ENCODE measurements around the gene PDCD2L. TPM values are rescaled to one million over a fixed set of nuclear protein-coding genes. Genes with fewer than 3 reads are reported as not detected.

The PDCD2L gene
- total and polyA plus RNA-seq, 9 of the 15 experiments (the other 6 are each of a cell fraction or from before 2014, with no cell fraction given) = 12.1 to 68.5 (median 56.3) TPM

- Histone ChIP-seq H3K4me1 (replicated peaks in 1 of 2; ENCODE audit: control insufficient read depth in 2 of 2, insufficient read depth in 2 of 2, low read length in 2 of 2) (peaks cover 26 to 30% of the 10 kb centered on the region in 2 experiments), H3K9me1 (ENCODE audit: control insufficient read depth, insufficient read depth, low read length) (peaks cover 3% of the 10 kb centered on the region), H2AFZ (ENCODE audit: low read depth, low read length) (no peak overlapping the region), H3K27ac (ENCODE audit: extremely low read depth, low read depth, low read length) (no peak overlapping the region), H3K4me2 (ENCODE audit: insufficient read depth, low read length) (no peak overlapping the region), H3K9me3 (replicated peaks; ENCODE audit: control insufficient read depth, insufficient read depth, low read depth, low read length) (no peaks in the 10 kb centered on the region), H3K9ac (ENCODE audit: insufficient read depth in 1 of 2, low read depth in 2 of 2, low read length in 2 of 2) (no peak overlapping the region), H3K36me3 (ENCODE audit: control insufficient read depth, insufficient read depth, low read length) (peaks cover 15% of the 10 kb centered on the region; the same call in 2 of the 3 replicates), H3K27me3 (ENCODE audit: control insufficient read depth in 2 of 2, insufficient read depth in 2 of 2, low read length in 2 of 2) (no peaks in the 10 kb centered on the region), H3K4me3 (no peak overlapping the region), H4K20me1 (replicated peaks; ENCODE audit: control insufficient read depth, insufficient read depth, low read length) (no peaks in the 10 kb centered on the region), H3K79me2 (ENCODE audit: control insufficient read depth, insufficient read depth, low read length) (no peaks in the 10 kb centered on the region; the same call in 1 of the 3 replicates)
- ChIA-PET POLR2A (no interaction called here), CTCF (ENCODE audit: low intra/inter-chr PET ratio) (no interaction called here)
- WGBS (ENCODE audit: insufficient coverage, low coverage, missing lambda C conversion rate) = 88% methylated on average over 4 of the region's 4 CpGs
- no peak for DNase-seq (ENCODE audit: extremely low read depth in 1 of 4, low spot score in 3 of 4)
- ATAC-seq = no peak
- FAIRE-seq = no peak
- in situ Hi-C loops (cut with MboI) (no loop called here), intact Hi-C loops (cut with micrococcal nuclease) (loop anchor here (10.0 kb wide), 1 partner anchor 148 kb away; no protein-coding TSS in a partner anchor)
- BruUV-seq (replicated peaks) = no TSS peak
- no peak for TF ChIP-seq PHB2 (IDR thresholded peaks at IDR 0.05; ENCODE audit: low read depth)
- TF ChIP-seq RBM25 (IDR thresholded peaks at IDR 0.05; ENCODE audit: low read depth, low read length, severe bottlenecking) = peak; percentile 11
- no peak for TF ChIP-seq ZBTB26 (CRISPR knock-in tag; IDR thresholded peaks at IDR 0.05)
- peak; percentile 46; the same call in 1 of the 2 replicates for TF ChIP-seq ZNF121 (CRISPR knock-in tag; conservative IDR thresholded peaks at IDR 0.05)
- no peak for TF ChIP-seq ZNF280B (CRISPR knock-in tag; IDR thresholded peaks at IDR 0.05)
Measured at GRCh38 chr19:34356875-34357274, 47.3 kb upstream of the PDCD2L start.

Measured in K562 (cell line).